Measurements from ENCODE around the gene IVL.

Gene IVL

DNA sequence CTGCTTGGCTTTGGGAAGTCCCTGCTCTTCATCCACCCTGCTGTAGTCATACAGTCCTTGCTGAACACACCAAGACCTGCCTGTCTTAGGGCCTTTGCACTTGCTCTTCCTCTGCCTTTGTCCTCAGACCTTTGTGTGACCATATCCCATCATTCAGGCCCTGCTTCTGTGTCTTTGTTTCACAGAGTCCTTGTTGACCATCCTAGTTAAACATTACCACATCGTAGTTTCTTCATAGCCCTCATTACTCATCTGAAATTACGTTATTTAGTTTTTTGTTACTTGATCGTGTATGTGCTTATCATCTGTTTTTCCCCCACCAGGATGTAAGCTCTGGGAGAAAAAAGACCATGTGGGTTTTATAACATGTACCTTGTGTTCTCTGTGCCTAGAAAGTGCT is 20.3 kb downstream of the IVL start:
- Mint-ChIP-seq H3K9me3 (peaks cover 7% of the 10 kb centered on the region), H3K4me1 (no peaks in the 10 kb centered on the region), H3K4me3 (no peak overlapping the region), H3K27ac (no peak overlapping the region), H3K27me3 (ENCODE audit: low read depth) (no peaks in the 10 kb centered on the region), H3K36me3 (ENCODE audit: low read depth) (no peaks in the 10 kb centered on the region)
- TF ChIP-seq, protein P1, sequence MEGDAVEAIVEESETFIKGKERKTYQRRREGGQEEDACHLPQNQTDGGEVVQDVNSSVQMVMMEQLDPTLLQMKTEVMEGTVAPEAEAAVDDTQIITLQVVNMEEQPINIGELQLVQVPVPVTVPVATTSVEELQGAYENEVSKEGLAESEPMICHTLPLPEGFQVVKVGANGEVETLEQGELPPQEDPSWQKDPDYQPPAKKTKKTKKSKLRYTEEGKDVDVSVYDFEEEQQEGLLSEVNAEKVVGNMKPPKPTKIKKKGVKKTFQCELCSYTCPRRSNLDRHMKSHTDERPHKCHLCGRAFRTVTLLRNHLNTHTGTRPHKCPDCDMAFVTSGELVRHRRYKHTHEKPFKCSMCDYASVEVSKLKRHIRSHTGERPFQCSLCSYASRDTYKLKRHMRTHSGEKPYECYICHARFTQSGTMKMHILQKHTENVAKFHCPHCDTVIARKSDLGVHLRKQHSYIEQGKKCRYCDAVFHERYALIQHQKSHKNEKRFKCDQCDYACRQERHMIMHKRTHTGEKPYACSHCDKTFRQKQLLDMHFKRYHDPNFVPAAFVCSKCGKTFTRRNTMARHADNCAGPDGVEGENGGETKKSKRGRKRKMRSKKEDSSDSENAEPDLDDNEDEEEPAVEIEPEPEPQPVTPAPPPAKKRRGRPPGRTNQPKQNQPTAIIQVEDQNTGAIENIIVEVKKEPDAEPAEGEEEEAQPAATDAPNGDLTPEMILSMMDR (IDR thresholded peaks at IDR 0.05; ENCODE audit: unreplicated experiment in 3 of 3), result no peak

DNA sequence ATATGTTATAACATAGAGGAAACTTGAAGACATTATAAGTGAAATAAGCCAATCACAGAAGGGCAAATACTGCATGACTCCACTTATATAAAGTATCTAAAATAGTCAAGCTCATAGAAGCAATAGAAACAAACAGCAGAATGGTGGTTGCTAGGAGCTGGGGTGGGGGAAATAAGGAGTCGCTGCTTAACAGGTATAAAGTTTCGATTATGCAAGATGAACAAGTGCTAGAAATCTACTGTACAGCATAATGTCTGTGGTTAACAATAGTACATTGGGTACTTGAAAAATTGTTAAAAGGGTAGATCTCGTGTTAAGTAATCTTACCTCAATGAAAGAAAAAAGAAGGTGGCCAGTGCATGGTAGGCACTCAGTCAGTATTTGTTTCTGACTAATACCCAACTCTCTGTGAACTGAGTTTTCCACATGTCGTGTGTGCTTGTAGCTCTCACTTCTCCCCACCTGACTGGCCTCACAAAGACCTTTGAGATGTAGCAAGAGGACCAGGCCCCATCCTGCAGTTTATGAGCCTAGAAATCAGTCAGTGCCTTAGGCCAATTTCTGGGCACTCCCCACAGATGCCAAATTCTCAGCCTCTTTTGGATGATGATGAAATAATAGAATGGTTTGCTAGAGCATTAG is 23.9 kb downstream of the IVL start:
- no peaks in the 10 kb centered on the region for H3K27me3 Mint-ChIP-seq (ENCODE audit: low read depth)
- TF ChIP-seq, protein P1 (IDR thresholded peaks at IDR 0.05; ENCODE audit: unreplicated experiment in 3 of 3), result no peak
- no peaks in the 10 kb centered on the region for H3K36me3 Mint-ChIP-seq (ENCODE audit: low read depth)
- H3K4me3 Mint-ChIP-seq, result no peak overlapping the region
- H3K27ac Mint-ChIP-seq, result no peak overlapping the region
- no peaks in the 10 kb centered on the region for H3K4me1 Mint-ChIP-seq
- peaks cover 3% of the 10 kb centered on the region for H3K9me3 Mint-ChIP-seq

DNA sequence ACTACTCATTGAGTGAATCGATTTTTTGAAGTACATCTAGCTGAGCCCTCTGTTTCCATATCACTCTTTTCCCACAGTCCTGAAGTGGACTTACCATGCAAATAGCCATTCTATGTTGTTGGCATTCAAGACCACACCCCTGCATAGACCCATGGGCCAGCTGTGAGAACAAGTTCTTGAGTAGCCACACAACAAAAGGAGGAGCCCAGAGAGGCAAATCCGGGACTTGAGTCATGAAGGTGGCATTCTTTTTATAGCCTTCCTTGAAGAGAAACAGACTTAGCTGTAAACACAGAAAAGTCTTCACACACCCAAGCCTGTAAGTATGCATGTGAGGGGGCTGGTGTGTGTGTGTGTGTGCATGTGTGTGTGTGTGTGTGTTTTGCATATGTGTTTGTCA is 24.9 kb downstream of the IVL start:
- no peak overlapping the region for H3K27ac Mint-ChIP-seq
- TF ChIP-seq, protein P1 (IDR thresholded peaks at IDR 0.05; ENCODE audit: unreplicated experiment in 3 of 3), result no peak
- H3K4me1 Mint-ChIP-seq, result no peaks in the 10 kb centered on the region
- H3K27me3 Mint-ChIP-seq (ENCODE audit: low read depth), result no peaks in the 10 kb centered on the region
- H3K36me3 Mint-ChIP-seq (ENCODE audit: low read depth), result no peaks in the 10 kb centered on the region
- H3K4me3 Mint-ChIP-seq, result no peak overlapping the region
- H3K9me3 Mint-ChIP-seq, result peaks cover 3% of the 10 kb centered on the region

DNA sequence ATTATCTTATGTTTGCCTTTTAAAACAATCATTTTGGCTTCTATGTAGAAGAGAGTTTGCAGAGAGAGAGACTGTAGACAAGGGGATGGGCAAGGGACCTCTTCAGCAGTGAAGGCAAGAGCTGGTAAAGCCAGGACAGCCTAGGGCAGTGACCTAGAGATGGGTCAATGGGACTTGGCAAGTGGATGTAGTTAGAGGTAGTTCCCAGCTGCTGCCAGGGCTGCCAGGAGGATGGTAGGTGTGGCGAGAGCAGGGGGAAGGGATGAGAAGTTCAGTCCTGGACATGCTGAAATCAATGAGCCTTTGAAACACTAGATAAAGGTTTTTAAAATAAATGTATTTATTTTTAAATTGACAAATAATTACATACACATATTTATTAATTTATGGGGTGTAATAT is 32.3 kb downstream of the IVL start:
- H3K4me1 Mint-ChIP-seq, result no peaks in the 10 kb centered on the region
- TF ChIP-seq, protein P1 (IDR thresholded peaks at IDR 0.05; ENCODE audit: unreplicated experiment in 3 of 3), result no peak
- no peaks in the 10 kb centered on the region for H3K36me3 Mint-ChIP-seq (ENCODE audit: low read depth)
- H3K27ac Mint-ChIP-seq, result no peak overlapping the region
- no peak overlapping the region for H3K4me3 Mint-ChIP-seq
- H3K27me3 Mint-ChIP-seq (ENCODE audit: low read depth), result no peaks in the 10 kb centered on the region
- H3K9me3 Mint-ChIP-seq, result no peaks in the 10 kb centered on the region

DNA sequence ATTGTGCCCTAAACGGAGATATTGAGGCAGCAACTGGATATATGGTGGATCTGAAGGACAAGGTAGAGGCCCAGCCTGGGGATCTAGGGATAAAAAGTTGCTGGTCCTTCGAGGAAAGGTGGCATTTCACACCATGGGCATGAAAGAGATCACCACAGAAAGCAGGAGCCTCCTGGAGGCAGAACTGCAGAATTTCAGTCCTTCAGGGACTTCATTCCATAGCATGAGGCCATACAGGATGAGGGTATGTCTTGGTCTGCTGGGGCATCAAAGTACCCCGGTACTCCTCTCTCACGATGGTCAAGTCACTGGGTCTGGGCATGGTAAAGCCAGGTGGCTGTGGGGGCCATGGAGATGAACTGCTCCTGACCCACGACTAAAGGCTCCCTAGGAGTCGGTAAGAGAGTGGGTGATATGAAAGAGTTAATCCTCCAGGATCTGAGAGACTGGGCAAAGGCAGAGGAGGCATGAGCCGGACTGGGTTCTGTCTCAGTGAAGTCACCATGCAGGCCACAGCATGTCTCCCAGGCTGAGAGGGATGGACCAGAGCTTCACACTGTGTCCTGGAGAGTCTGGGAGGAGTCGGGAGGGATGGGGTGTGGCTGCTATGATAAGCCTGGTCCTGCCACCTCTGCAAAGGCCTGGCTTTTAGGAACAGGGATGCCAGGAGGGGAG is 32.8 kb downstream of the IVL start:
- Mint-ChIP-seq H3K4me1 (no peaks in the 10 kb centered on the region), H3K27me3 (ENCODE audit: low read depth) (no peaks in the 10 kb centered on the region), H3K36me3 (ENCODE audit: low read depth) (no peaks in the 10 kb centered on the region), H3K27ac (no peak overlapping the region), H3K9me3 (no peaks in the 10 kb centered on the region), H3K4me3 (no peak overlapping the region)
- TF ChIP-seq, protein P1 (IDR thresholded peaks at IDR 0.05; ENCODE audit: unreplicated experiment in 3 of 3), result no peak

DNA sequence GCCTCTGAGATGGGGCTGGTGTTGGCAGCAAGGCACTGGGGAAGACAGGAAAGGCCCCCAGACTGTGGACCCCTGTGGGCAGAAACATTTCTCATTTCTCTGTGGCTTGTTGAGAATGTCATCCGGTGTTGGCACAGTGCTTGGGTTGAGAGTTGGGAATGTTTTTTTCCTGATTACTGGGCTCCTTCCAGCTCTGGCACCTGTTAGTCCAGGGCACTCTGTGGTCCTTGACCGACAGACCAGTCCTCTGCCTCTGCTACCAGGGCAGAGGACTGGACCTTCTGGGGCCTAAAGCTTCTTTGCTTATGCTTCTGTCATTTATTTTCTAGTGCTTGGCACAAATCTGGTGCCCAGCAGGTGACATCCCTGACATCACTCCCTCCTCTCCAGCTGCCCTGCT is 33.8 kb downstream of the IVL start:
- H3K27me3 Mint-ChIP-seq (ENCODE audit: low read depth), result peaks cover 2% of the 10 kb centered on the region
- no peak overlapping the region for H3K27ac Mint-ChIP-seq
- no peaks in the 10 kb centered on the region for H3K36me3 Mint-ChIP-seq (ENCODE audit: low read depth)
- TF ChIP-seq, protein P1 (IDR thresholded peaks at IDR 0.05; ENCODE audit: unreplicated experiment in 3 of 3), result no peak
- no peaks in the 10 kb centered on the region for H3K4me1 Mint-ChIP-seq
- H3K4me3 Mint-ChIP-seq, result no peak overlapping the region
- H3K9me3 Mint-ChIP-seq, result no peaks in the 10 kb centered on the region
